ENCODE measurements around the gene TOB2.
"Not testable (repeated sequence)": the region's sequence is repeated elsewhere in the genome, so short reads cannot be mapped to it uniquely, and the experiment has no call there.

Gene TOB2

DNA sequence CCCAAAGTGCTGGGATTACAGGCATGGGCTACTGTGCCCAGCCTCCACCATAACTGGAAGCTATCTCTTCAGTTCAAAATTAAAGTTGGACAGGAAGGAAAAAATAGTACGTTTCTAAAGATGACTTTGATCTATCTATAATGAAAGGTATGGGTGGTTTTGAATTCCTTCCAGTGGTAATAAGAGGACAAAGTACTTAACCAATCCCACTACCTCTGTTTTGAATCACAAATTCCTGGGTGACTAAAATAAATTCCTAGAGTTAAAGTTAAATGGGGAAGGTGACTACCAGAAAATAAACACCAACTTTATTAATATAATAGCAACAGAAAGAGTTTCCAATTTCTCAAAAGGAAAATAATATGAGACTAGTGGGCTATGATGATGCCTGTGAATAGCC is 12.8 kb upstream of the TOB2 start:
- Histone ChIP-seq H3K27me3 (ENCODE audit: low read depth, low read length) (no peaks in the 10 kb centered on the region), H3K36me3 (ENCODE audit: control insufficient read depth in 1 of 2, insufficient read depth in 2 of 2, low read length in 2 of 2) (peaks cover 27 to 40% of the 10 kb centered on the region in 2 donors), H3K4me3 (ENCODE audit: low read depth in 1 of 2, low read length in 2 of 2) (no peak overlapping the region), H3K4me1 (ENCODE audit: control insufficient read depth in 1 of 2, insufficient read depth in 2 of 2, low read length in 2 of 2) (peaks cover 0 to 6% of the 10 kb centered on the region in 2 donors), H3K27ac (ENCODE audit: low read length) (no peak overlapping the region), H3K9me3 (ENCODE audit: control insufficient read depth in 1 of 2, low read length in 2 of 2) (no peaks in the 10 kb centered on the region)

DNA sequence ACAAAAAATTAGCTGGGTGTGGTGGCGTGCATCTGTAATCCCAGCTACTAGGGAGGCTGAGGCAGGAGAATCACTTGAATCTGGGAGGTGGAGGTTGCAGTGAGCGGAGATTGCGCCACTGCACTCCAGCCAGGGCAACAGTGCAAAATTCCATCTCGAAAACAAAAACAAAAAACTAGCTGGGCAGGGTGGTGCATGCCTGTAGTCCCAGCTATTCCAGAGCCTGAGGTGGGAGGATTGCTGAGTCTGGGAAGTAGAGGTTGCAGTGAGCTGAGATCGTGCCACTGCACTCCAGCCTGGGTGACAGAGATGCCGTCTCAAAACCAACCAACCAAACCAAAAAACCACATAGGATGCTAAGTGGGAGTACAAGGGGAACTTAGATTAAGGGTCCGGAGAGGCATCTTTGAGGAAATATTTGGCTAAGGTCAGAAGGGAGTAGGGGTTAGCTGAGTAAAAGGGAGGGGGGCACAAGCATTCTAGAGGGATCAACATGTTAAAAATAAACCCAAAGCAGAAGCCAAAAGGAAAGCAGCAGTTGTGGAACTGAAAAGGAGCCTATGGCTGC is 11.6 kb upstream of the TOB2 start:
- Histone ChIP-seq H3K4me3 (ENCODE audit: low read depth in 1 of 2, low read length in 2 of 2) (no peak overlapping the region), H3K36me3 (ENCODE audit: control insufficient read depth in 1 of 2, insufficient read depth in 2 of 2, low read length in 2 of 2) (peaks cover 20 to 33% of the 10 kb centered on the region in 2 donors), H3K9me3 (ENCODE audit: control insufficient read depth in 1 of 2, low read length in 2 of 2) (no peaks in the 10 kb centered on the region), H3K27me3 (ENCODE audit: low read depth, low read length) (no peaks in the 10 kb centered on the region), H3K27ac (ENCODE audit: low read length) (no peak overlapping the region), H3K4me1 (ENCODE audit: control insufficient read depth in 1 of 2, insufficient read depth in 2 of 2, low read length in 2 of 2) (peaks cover 0 to 6% of the 10 kb centered on the region in 2 donors)

GRCh38 chr22:41448189-41448808 is 1.7 kb upstream of the TOB2 start:
- peaks cover 4 to 11% of the 10 kb centered on the region in 2 donors for H3K4me1 ChIP-seq (ENCODE audit: control insufficient read depth in 1 of 2, insufficient read depth in 2 of 2, low read length in 2 of 2)

DNA sequence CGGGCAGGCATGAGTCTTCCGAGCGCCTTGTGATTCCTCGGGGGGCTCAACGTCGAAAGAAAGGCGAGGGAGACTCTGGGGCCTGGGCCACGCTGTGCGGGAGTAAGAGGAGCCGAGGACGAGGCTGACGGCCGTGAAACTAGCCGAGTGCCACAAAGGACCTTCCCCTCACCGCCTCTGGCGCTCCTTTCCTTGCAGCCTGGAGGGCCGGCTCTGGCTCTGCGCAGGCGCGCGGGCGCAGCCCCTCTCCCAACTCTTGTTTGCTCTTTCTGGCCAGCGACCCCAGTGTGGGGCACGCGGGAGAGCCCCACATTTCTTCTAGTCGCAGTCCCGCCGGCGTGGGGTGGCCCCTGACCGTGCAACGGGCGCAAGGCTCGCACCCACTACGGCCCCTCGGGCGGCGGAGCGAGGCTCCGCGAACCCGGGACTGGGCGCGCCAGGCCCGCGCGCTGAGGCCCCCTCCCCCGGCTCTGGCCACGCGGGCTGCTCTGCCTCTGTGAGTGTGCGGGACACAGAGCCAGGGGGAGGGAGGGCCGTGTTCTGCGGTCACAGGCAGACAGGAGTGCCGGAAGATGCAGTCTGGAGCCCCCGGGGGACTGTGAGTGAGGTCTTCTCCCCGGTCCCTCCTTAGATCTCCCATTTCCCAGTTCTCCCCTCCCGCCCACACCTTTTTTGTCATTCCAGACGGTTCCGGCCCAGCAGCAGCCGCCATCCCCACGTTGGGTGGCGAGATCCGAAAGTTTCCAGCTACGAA is 1.0 kb upstream of the TOB2 start:
- Histone ChIP-seq H3K27me3 (ENCODE audit: low read depth, low read length) (no peaks in the 10 kb centered on the region), H3K4me3 (ENCODE audit: low read depth in 1 of 2, low read length in 2 of 2) (peak overlapping the region; percentile 84 to 98), H3K27ac (ENCODE audit: low read length) (peak overlapping the region; percentile 98), H3K9me3 (ENCODE audit: control insufficient read depth in 1 of 2, low read length in 2 of 2) (no peaks in the 10 kb centered on the region), H3K4me1 (ENCODE audit: control insufficient read depth in 1 of 2, insufficient read depth in 2 of 2, low read length in 2 of 2) (peaks cover 4 to 18% of the 10 kb centered on the region in 2 donors), H3K36me3 (ENCODE audit: control insufficient read depth in 1 of 2, insufficient read depth in 2 of 2, low read length in 2 of 2) (peaks cover 0 to 22% of the 10 kb centered on the region in 2 donors)

More at GRCh38 chr22:41448189-41448808, 1.7 kb upstream of the TOB2 start:
- Histone ChIP-seq H3K27me3 (ENCODE audit: low read depth, low read length) (no peaks in the 10 kb centered on the region), H3K4me3 (ENCODE audit: low read depth in 1 of 2, low read length in 2 of 2) (peak overlapping the region; percentile 84 to 98), H3K27ac (ENCODE audit: low read length) (peak overlapping the region; percentile 98), H3K9me3 (ENCODE audit: control insufficient read depth in 1 of 2, low read length in 2 of 2) (no peaks in the 10 kb centered on the region), H3K36me3 (ENCODE audit: control insufficient read depth in 1 of 2, insufficient read depth in 2 of 2, low read length in 2 of 2) (peaks cover 0 to 22% of the 10 kb centered on the region in 2 donors)

- peaks cover 4 to 26% of the 10 kb centered on the region in 2 donors for H3K4me1 ChIP-seq (ENCODE audit: control insufficient read depth in 1 of 2, insufficient read depth in 2 of 2, low read length in 2 of 2)
- no peaks in the 10 kb centered on the region for H3K27me3 ChIP-seq (ENCODE audit: low read depth, low read length)
- H3K36me3 ChIP-seq (ENCODE audit: control insufficient read depth in 1 of 2, insufficient read depth in 2 of 2, low read length in 2 of 2), result peaks cover 0 to 22% of the 10 kb centered on the region in 2 donors
- peak overlapping the region; percentile 98 to 99 for H3K4me3 ChIP-seq (ENCODE audit: low read depth in 1 of 2, low read length in 2 of 2)
- peak overlapping the region; percentile 96 for H3K27ac ChIP-seq (ENCODE audit: low read length)
- no peaks in the 10 kb centered on the region for H3K9me3 ChIP-seq (ENCODE audit: control insufficient read depth in 1 of 2, low read length in 2 of 2)
These were observed 522 bp downstream of the TOB2 start for GRCh38 chr22:41446057-41446501.

DNA sequence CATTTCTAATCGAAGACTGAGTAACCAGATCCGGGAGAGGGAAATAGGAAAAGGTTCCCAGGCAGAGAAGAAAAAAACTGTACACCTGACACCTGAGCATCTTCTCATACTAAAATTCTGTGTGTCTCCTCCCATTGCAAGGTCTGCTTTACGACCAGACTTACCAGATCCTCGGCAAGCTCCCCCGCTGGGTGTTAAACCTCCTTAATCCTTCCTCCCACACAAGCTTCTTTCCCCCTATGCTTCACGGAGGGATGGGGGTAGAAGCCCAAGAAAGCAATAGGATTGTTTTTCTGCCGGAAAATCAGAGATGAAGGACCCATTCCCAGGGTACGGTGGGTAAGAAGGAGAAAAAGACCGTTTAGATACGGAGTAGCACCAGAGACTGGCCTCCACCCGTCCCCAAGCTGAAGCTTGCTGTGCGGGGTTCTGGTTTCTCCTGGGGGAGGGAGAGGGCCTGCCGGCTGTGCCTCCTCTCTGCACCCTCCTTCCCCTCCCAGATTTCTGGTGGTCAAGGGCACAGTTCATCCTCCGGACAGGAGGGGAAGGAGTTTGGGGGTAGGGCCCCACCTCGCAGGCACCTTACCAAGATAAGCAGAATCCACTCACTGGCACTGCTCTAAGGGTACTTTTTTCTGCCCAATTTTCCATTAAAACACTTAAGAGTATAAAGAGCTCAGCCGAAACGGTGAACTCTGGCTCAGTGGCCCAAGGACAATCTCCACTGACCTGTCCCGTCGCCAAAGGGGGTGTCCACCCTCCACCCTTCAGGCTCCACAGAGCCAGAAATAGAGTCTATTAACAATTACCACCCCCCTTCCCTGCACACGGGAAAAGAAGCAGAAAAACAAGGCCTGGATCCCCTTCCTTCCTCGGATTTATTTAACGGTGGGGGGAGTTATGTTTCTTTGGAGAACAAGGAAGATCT is 1.2 kb downstream of the TOB2 start:
- Histone ChIP-seq H3K36me3 (ENCODE audit: control insufficient read depth in 1 of 2, insufficient read depth in 2 of 2, low read length in 2 of 2) (peaks cover 0 to 22% of the 10 kb centered on the region in 2 donors), H3K9me3 (ENCODE audit: control insufficient read depth in 1 of 2, low read length in 2 of 2) (no peaks in the 10 kb centered on the region), H3K4me3 (ENCODE audit: low read depth in 1 of 2, low read length in 2 of 2) (peak overlapping the region; percentile 98 to 99), H3K27ac (ENCODE audit: low read length) (peak overlapping the region; percentile 96), H3K27me3 (ENCODE audit: low read depth, low read length) (no peaks in the 10 kb centered on the region), H3K4me1 (ENCODE audit: control insufficient read depth in 1 of 2, insufficient read depth in 2 of 2, low read length in 2 of 2) (peaks cover 4 to 26% of the 10 kb centered on the region in 2 donors)

GRCh38 chr22:41444360-41445128 is 2.1 kb downstream of the TOB2 start:
- Histone ChIP-seq H3K4me3 (ENCODE audit: low read depth in 1 of 2, low read length in 2 of 2) (peak overlapping the region; percentile 98 to 99), H3K36me3 (ENCODE audit: control insufficient read depth in 1 of 2, insufficient read depth in 2 of 2, low read length in 2 of 2) (peaks cover 0 to 22% of the 10 kb centered on the region in 2 donors), H3K27ac (ENCODE audit: low read length) (peak overlapping the region; percentile 96), H3K27me3 (ENCODE audit: low read depth, low read length) (no peaks in the 10 kb centered on the region), H3K9me3 (ENCODE audit: control insufficient read depth in 1 of 2, low read length in 2 of 2) (no peaks in the 10 kb centered on the region), H3K4me1 (ENCODE audit: control insufficient read depth in 1 of 2, insufficient read depth in 2 of 2, low read length in 2 of 2) (peaks cover 4 to 33% of the 10 kb centered on the region in 2 donors)

DNA sequence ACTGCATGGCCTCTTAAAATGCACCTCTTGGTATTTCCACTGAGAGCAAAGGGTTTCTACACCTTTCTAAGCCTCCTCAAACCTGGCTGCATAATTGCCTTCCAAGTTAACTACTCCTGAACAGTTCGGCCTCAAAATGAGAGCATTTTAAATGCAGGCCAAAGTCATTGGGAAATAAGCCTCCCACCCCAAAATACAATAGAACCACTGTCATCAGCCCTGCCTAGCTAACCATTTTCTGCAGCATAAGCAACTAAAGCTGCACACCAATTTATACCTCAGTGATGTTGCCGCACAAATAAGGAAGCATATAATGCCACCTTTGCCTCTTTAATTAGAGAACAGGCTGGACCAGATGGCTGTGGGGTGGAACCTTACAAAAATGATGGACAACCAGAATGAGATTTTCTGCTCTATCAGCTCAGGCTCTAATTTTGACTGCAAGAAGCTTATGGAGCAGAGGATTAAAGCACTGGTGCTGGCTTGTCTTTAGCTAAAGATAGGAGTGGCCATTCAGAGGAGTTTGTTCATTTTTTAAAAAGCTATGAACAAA is 4.3 kb downstream of the TOB2 start:
- H3K27me3 ChIP-seq (ENCODE audit: low read depth, low read length), result no peaks in the 10 kb centered on the region
- H3K9me3 ChIP-seq (ENCODE audit: control insufficient read depth in 1 of 2, low read length in 2 of 2), result no peaks in the 10 kb centered on the region
- H3K4me1 ChIP-seq (ENCODE audit: control insufficient read depth in 1 of 2, insufficient read depth in 2 of 2, low read length in 2 of 2), result peaks cover 0 to 38% of the 10 kb centered on the region in 2 donors
- no peak overlapping the region for H3K4me3 ChIP-seq (ENCODE audit: low read depth in 1 of 2, low read length in 2 of 2)
- no peak overlapping the region for H3K27ac ChIP-seq (ENCODE audit: low read length)
- H3K36me3 ChIP-seq (ENCODE audit: control insufficient read depth in 1 of 2, insufficient read depth in 2 of 2, low read length in 2 of 2), result peaks cover 1 to 17% of the 10 kb centered on the region in 2 donors

DNA sequence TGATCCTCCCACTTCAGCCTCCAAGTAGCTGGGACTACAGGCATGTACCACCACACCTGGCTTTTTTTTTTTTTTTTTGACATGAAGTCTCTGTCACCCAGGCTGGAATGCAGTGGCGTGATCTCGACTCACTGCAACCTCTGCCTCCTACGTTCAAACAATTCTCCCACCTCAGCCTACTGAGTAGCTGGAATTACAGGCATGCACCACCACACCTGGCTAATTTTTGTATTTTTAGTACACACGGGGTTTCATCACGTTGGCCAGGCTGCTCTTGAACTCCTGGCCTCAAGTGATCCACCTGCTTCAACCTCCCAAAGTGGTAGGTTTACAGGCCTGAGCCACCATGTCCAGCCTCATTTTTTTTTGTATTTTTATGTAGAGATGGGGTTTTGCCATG is 6.1 kb downstream of the TOB2 start:
- Histone ChIP-seq H3K4me1 (ENCODE audit: control insufficient read depth in 1 of 2, insufficient read depth in 2 of 2, low read length in 2 of 2) (peaks cover under 1 to 47% of the 10 kb centered on the region in 2 donors), H3K36me3 (ENCODE audit: control insufficient read depth in 1 of 2, insufficient read depth in 2 of 2, low read length in 2 of 2) (peaks cover 19 to 27% of the 10 kb centered on the region in 2 donors)

DNA sequence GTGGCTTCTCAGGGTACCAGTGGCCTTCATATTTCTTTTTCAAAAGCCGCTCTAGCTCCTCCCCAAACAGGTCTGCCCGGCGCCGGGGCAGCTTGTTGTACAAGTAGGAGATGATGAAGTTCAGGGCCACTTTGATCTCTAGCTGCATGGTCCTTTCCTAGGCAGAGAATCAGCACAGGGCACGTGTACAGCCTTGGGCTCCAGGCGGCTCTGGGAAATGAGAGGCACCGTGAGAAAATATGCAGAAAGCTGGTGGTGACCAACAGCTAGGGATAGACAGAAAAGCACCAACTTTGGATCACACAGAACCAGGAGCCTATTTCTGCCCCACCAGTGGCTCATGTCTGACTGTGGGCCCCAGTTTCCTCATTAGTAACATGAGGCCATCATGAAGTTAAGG is 9.4 kb downstream of the TOB2 start:
- H3K27me3 ChIP-seq (ENCODE audit: low read depth, low read length), result no peaks in the 10 kb centered on the region
- peaks cover 24 to 28% of the 10 kb centered on the region in 2 donors for H3K36me3 ChIP-seq (ENCODE audit: control insufficient read depth in 1 of 2, insufficient read depth in 2 of 2, low read length in 2 of 2)
- no peak overlapping the region for H3K4me3 ChIP-seq (ENCODE audit: low read depth in 1 of 2, low read length in 2 of 2)
- H3K9me3 ChIP-seq (ENCODE audit: control insufficient read depth in 1 of 2, low read length in 2 of 2), result no peaks in the 10 kb centered on the region
- H3K27ac ChIP-seq (ENCODE audit: low read length), result no peak overlapping the region
- peaks cover 6 to 51% of the 10 kb centered on the region in 2 donors for H3K4me1 ChIP-seq (ENCODE audit: control insufficient read depth in 1 of 2, insufficient read depth in 2 of 2, low read length in 2 of 2)

More for the DNA sequence above, 6.1 kb downstream of the TOB2 start:
- H3K27ac ChIP-seq (ENCODE audit: low read length); H3K4me3 ChIP-seq (ENCODE audit: low read depth in 1 of 2, low read length in 2 of 2); H3K27me3 ChIP-seq (ENCODE audit: low read depth, low read length); H3K9me3 ChIP-seq (ENCODE audit: control insufficient read depth in 1 of 2, low read length in 2 of 2): not testable (repeated sequence)

All from muscle layer of duodenum (tissue), 2 donors.